NCI-H2227 (cell line): ENCODE results near the gene ASB8.
A peak's percentile ranks its signal among the peaks of the same experiment; 100 is the strongest.
"Not testable (repeated sequence)": the region's sequence is repeated elsewhere in the genome, so short reads cannot be mapped to it uniquely, and the experiment has no call there.

ENCODE experiments used
- DNase-seq: peaks from one replicate; lab custom pipeline; 2025; ENCODE audit not compliant: unreplicated experiment; lab: John Stamatoyannopoulos, UW

The ASB8 gene

DNA sequence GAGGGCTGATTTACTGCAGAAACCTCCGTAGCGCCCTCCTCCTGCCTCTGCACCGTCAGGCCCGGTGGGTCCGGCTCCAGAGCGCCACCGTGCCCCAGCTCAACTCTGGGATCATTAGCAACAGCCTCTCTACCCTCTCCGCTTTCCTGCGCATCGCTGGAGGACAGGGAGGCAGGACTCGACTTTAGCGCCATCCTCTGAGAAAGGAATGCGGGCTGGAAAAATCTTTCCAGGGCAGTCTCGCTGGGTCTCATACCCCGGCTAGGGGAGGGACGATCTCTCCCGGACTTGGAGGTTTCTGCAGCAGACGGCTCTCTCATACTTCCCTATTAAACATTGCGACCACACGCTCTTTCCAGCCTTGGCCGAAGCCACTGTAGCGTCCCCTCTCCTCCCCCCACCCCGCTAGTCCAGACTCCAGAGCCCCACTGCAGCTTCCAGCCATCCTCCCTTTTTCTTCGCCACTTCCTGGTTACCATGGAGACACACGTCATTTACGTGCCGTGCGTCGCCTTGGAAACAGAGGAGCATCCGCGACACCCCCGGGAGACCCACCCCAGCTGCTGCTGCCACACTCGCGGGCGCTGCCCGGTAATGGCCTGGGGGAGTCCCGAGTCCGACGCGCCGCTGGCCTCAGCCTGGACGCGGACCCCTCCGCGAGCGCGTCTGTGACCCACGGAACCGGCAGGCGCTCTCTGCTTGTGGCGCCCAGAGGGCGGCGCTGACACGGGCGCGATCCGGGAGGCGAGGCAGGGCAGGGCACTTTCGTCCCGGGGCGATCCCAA lies 26.0 kb upstream of the ASB8 start, which contains the start of gene CCDC184:
TSS of gene CCDC184 (plus strand) at position 554 of the 785 bp plus-strand sequence. CDS start 479 bp downstream, outside the sequence.
- peak; percentile 88 for DNase-seq

DNA sequence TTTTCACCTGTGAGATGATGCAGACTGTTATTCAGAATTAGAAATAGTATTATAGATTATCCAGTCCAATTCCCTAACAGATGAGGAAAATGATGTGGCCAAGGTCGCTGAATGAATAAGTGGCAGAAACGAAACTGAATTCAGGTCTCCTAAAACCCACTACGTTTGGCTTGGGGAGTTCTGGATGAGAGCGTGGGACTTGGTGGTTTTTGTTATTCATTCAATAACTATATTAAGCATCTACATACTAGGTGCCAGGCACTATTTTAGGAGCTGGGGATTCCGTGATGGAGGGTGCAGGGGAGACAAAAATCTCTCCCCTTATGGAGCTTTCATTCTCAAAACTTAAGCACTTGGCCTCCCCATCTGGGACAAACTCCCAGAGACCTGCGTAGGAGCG lies 25.3 kb upstream of the ASB8 start:
- DNase-seq: no peak

DNA sequence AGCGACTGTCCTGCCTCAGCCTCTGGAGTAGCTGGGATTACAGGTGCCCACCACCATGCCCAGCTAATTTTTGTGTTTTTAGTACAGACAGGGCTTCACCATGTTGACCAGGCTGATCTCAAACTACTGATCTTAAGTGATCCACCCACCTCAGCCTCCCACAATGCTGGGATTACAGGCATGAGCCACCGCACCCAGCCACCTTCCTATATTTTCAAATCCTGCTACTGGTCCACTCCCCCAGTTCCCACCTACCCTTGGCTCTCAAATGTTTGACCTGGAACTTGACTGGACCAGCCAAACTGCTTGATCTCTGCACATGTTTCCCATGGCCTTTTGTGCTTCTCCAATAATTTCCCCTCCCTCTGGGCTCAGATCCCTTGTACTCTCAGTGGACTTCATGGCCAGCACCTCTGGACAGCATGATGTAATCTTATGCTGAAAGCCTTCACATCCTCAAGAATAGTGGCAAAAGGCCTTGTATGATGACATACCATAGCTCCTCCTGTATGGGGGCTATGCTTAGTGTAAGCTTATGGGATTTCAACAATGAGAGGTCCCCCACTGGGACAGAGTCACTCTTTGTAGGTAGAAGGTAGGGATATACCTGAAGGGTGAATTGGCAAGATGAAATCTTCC lies 23.7 kb upstream of the ASB8 start:
- DNase-seq: no peak

DNA sequence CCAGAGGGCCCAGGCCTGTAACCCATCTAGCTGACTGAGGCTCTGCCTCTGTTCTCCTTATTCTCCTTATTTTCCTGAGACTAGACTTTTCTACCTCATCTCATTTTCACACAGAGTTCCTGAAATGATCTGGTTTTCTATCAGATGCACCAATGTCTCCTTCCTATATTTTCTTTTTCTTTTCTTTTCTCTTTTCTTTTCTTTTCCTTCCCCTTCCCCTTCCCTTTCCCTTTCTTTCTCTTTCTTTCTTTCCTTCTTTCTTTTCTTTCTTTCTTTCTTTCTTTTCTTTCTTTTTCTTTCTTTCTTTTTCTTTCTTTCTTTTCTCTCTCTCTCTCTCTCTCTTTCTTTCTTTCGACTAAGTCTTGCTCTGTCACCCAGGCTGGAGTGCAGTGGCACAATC lies 23.1 kb upstream of the ASB8 start:
- no peak for DNase-seq

DNA sequence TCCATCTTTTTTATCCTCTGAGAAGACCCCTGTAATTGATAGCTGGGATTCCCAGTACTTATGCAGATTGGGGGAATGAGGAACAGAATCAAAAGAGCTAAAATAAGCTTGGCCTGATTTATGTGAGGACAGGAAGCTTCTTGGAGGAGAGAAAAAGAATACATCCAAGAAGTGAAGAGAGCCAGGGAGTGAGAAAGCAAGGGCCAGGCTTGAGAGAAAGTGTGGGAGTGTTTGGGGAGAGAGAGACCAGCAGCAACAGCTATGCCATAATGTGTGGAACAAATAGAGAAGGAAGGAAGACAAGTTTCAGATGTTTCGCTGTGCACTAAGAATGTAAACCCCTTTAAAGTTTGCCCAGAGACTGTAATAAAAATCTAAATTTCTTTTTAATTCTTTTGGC lies 22.2 kb upstream of the ASB8 start:
- DNase-seq: no peak

DNA sequence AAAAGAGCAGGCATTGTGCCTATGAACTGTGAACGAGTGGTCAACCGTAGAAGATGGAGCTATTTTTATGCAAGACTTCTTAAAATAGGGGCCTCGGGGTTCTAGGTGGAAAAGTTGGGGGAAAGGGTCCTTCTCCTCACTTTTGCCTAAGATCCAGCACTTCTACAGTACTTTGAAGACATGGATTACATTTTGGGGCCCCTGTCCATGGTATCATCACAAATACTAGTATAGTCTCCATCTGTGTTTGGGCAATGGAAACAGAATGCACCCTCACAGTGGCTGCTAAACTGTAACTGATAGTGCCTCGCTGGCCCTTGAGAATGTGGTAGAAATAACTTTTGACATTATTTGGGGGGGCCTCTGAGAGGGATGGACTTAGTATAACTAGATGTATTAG lies 20.7 kb upstream of the ASB8 start:
- no peak for DNase-seq

DNA sequence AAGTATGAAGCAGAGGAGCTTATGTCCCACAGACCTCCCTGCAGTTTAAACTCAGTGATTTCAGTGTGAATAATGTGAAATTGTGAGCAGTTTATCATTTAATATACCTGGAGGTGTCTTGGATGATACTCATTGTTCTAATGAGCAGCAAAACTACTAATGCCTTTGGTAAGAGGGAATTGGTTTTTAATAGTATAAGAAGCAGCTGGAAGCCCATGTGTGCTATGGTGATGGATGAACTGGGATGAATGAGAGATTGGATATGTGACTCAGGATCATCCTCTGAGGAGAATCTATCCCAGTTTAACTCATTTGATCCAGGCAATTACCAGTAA lies 19.1 kb upstream of the ASB8 start:
- DNase-seq: no peak

DNA sequence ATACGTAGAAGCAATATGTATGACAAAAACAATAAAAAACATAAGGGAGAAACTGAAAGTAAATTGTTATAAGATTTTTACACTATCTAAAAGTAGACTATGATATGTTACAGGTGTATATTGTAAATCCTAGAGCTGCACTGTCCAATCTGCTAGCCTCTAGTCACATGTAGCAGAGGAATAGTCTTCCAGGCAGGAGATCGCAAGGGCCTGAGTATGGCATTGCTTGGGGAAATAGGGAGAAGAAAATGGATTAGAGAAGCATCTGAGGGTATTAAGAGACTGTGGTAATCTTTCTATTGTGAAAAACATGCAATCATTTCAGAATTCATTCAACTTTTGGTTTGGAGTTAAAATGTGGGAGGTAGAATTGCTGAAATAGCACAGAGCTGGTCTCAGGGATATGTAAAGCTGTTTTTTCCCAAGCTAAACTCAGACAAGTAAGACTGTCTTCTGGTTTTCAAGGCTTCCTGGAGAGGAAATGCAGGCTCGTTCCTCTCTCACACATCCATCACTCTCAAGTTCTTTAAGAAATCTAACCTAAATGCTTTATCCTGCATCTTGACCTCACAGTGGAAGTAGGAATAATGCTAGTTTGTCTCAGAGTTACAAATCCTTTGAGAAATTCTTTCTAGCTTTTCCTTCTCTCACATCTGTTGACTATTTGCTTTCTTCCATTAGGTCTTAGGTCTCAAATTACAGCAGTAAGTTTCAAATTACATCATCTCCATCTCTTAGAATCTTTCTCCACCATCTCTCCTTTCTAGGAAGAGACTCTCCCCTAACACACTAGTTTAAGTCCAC lies 18.5 kb upstream of the ASB8 start:
- DNase-seq: no peak

DNA sequence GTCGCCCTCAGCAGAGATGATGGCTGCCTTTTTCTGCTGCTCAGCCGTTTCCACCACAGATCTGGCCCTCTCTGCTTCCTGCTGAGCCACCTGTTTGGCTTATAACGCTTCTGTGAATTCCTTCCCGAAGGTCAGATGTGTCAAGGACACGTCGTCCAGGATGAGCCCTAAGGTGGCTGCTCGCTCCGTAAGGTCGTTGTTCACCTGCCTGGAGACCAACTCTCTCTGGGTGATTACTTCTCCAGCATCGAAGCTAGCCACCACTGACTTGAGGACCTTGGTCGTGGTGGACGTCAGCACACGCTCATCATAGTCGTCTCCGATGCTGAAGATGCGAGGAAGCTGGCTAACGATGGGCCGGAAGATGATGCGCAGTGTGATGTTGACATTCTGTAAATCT lies 11.7 kb upstream of the ASB8 start:
- DNase-seq: no peak

DNA sequence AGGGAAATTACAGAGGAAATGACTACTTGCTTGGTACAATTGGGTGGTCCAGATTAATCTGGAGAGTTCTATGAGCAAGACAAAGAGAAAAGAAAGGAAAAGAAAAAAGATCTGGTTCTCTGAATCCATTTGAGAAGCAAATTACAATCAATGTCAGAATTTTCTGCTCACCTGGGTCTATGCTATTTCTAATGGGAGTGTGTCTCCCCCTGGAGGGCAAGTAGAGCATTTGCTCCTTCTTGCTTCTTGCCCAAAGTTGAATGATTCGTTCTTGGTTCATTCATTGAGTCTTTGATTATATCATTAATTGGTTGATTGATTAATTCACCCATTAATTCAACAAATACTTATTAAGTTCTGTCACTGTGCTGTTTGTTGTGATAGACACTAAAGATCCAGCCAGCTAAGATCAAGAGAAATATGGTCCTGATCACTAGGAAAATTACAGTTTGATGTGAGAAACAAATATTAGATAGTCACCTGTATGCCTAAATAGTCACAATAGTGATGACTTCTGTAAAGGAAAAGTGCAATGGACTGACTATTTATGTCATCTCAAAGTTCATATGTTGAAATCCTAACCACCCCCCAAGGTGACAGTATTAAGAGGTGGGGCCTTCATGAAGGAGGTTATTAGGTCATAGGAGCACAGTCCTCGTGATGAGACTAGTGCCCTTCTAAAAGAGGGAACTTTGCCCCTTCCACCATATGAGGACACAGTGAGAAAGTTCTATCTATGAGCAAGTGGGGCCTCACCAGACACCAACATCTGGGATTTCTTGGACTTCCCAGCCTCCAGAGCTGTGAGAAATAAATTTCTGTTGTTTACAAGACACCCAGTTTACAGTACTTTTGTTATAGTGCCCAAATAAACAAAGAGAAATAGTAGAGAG lies 8.0 kb upstream of the ASB8 start:
- peak; percentile 30 for DNase-seq

DNA sequence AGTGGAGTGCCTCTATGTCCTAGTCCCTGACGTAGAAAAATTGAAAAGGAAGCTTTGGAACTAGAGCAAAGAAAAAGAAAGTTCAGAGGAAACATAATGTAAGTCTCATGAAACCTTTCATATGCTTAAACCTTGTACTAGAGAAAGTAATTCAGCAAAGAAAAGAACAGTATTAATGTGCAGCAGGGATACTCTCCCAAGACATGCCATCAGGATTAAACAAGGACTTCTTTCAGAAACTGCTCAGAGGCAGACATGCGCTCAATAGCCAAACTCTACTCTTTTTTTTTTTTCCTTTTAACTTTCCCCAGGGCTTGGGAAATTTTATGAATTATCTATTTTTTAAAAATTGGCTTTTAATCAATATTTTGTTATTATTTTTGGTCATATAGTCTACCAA lies 7.1 kb upstream of the ASB8 start:
- DNase-seq: no peak

DNA sequence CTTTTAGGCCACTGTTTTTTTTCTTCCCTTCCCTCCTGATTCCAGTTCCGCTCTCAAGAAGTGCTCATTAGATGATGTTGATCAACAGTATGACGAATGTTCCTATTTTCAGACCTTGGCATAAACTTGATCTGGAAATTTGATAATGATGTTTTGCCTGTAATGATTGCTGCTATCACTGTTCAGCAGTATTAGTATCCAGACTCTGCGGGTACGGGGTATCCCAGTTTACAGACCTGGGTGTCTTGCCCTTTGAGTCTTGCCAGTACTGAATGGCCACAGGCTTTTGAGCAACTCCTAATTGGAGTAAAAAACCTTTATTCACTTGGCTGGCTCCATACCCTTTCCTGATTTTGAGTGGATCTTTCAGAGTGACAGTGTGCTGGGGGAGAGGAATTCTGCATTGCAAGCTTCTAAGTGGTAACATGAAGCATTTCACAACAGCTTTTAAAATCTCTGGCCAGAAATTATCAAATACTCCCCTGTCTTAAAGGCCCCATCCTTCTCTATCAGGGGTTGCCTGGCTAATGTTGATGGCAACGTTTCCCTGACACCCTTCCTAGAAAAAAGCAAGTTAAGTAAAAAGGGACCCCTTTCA lies 5.9 kb upstream of the ASB8 start:
- no peak for DNase-seq

DNA sequence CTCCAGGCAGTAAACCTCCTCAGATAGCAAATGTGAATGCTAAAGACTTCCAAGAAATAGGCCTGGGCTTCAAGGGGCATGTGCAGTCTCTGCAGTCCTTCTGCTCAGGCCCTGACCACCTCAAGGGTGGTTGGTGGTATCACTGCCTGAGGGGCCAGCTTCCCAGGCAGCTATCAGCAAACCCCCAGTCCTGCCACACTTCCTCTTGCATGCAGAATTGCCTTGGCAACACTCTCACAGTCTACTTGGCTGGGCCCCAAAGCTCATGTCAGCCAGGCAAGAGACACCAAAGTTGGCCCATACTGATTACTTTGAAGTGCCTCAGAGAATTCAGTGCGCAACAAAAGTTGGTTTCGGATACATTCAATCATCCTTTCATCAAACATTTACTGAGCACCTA lies 3.5 kb upstream of the ASB8 start:
- DNase-seq: no peak

DNA sequence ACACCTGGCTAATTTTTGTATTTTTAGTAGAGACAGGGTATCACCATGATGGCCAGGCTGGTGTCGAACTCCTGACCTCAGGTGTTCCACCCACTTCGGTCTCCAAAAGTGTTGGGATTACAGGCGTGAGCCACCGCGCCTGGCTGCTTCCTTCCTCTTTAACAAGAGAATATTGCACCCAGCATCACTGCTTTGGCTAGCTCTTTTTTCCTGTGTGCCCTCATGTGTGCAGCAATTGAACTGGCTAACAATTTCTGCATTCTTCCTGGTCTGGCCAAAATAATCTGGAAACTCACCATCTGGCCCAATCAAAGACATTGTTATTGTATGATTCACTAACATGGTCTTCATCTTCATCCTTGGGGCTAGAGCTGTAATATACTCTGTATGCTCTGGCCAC lies 2.7 kb upstream of the ASB8 start:
- DNase-seq: no peak

DNA sequence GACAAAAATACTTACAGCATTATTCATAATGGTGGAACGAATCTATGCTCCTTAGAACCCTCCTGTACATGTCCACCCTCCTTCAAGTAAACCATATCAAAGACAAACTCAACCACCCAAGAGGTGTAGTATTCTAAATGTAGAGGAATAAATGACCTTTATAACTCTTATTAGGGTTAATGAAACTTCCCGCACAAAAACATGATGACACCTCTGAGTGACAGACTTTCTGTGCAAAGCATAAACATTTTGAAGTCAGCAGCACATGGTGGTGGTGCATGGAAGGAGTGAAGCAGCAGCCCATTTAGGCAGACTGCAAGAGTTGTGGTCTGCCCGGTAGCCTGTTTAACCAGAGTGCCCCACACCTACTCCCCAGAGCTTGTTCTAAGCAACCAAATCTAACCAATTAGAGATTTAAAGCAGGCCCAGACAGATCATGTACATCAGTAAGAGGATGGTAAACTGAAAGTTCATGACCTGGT lies 615 bp upstream of the ASB8 start:
- DNase-seq: no peak

DNA sequence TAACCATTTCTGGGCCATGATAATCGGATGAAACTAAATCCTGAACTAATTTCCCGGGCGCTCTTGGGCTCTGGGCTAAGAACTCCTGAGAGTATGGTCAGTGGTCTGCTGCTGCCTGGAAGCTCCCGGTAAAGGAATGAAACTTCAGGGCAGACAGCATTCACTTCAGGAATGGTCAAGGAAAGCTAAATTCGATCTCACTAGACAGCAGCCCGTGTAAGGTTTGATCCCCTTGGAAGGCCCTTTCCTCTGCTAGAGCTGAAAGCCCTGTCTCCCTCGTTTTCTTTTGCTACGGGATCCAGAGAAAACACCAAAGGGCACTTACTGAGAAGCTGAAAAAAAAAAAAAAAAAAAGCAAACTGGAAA lies 680 bp downstream of the ASB8 start:
- DNase-seq: no peak

DNA sequence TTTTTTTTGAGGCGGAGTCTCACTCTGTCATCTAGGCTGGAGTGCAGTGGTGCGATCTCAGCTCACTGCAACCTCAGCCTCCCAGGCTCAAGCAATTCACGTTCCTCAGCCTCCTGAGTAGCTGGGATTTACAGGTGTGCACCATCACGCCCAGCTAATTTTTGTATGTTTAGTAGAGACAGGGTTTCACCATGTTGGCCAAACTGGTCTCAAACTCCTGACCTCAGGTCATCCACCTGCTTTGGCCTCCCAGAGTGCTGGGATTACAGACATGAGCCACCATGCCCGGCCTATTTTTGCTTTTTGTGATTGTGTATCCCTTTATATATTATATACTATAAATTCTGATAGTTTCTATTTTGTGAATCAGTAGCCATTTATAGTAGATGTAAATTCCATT lies 1.5 kb downstream of the ASB8 start:
- DNase-seq: not testable (repeated sequence)

DNA sequence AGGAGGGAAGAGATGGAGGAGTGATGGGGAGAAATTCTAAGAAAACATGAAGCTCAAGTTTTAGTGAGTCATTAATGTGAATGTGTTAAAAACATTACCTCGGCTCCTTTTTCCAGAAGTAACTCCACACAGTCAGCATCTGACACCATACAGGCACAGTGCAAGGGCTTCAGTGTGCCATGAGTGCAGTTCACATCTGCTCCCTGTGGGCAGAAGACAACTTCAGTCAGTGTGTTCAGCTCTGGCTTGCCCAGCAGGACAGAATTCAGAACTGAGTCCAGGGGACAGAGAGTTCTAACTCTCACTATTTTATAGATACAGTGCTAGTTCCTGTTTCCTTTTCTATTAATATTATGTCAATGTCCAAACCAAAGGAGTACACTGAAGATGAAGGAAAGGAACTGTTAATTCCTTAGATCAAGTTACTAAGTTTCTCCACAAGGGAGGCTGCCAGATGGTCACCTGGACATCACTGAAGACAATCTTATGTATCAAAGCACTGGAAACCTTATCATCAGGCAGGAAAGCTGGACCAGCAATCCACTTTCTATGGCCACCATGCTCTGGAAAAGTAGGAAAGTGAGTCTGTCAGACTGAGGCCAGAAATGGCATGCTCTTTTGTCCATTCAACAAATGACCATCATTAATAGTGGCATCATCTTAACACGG lies 6.1 kb downstream of the ASB8 start:
- no peak for DNase-seq

DNA sequence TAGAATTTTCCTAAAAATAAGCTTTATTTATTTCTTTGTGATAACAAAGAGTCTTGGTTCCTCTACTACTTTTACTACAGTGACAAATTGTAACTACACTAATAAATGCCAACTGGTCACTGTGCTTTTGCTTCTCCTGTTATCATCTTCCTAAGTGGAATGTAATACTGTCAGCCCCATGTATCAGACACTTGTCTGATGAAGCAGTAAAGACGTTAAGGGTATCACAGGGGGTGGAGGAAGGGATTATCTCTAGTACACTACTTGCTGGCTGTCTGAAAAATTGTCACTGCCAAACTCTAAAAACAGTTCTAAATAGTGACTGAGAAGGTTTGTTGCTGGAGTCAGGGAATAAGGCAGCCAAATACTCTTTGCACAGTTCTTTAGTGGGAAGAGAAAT lies 11.3 kb downstream of the ASB8 start:
- no peak for DNase-seq

DNA sequence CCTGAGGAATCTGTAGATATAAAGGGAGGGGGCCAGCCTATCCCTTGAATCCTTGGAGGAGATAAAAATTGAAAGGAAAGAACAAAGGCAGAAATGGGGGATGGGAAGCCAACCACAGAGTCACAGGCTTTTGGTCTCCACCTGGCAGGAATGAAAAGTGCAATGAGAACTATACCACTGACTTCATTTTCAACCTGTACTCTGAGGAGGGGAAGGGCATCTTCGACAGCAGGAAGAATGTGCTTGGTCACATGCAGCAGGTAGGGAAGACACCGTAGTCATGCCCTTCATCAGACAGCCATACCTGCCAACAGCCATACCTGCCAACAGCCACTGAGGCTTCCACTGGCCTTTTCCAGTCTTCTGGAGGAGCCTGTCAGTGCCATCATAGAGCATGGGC lies 13.4 kb downstream of the ASB8 start:
- DNase-seq: no peak
